Mucosa of gallbladder (tissue), 1 donor: ENCODE data around the gene CCDC68. TPM values are rescaled to one million over a fixed set of nuclear protein-coding genes. Genes with fewer than 3 reads are reported as not detected.

Experiments
- DNase-seq: peaks from one replicate; pipeline ENCODE4 v3.0.0-alpha.2; 2020; ENCODE audit warnings: low spot score
- total RNA-seq: library from RNA; stranded (reverse); gene quantifications from one replicate; pipeline ENCODE4 v1.2.1, GENCODE V29; 2021
- donor health status: DM: no; HTN: no; CAD: no.

Gene CCDC68
- total RNA-seq, 1 donor from 2014 or later, result 9.8 TPM

DNA sequence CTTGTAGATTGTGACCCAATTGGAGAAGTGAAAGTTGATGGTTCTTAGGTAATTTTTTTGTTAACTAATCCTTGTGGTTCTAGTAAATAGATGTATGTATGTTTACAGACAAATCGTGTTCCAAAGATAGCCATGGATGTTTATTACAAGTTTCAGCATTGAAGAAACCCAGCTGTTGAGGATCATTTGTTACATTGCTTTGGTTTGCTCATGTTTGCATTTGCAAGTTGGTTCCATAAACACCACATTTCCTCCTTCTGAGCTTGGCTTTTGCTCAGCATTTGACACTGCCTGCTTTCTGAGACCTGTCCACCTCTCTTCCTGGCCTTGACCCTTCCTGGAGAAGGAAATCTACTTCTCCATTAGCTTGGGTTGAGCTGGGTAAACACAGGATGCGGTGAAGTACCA, 1.8 kb upstream of the CCDC68 start:
- no peak for DNase-seq

- DNase-seq, result no peak
These were observed 936 bp upstream of the CCDC68 start for GRCh38 chr18:54960197-54960596.

GRCh38 chr18:54957996-54958395, 1.3 kb downstream of the CCDC68 start:
- DNase-seq, result peak; percentile 27

DNA sequence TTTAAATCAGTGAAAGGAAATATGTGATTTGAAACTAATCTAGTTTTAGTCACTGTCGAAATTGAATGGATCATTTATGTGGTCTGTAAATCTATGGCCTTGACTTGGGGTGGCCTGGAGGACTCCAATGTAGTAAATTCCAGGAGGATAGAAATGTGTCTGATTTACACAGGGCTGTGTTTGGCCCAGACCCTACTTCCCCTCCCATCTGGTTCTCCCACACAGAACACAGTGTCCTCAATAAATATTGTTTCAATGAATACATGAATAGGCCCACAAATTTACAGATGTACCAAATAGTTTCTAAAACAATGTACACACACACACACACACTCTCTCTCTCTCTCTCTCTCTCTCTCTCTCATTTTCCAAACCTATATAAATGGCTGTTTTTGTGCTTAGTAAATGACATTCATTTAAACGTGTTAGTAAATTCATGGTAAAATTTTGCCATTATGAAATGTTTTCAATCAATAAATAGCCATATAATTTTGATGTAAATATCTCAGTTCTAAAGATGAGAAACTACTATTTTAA, 1.9 kb downstream of the CCDC68 start:
- no peak for DNase-seq

GRCh38 chr18:54956506-54956905, 2.8 kb downstream of the CCDC68 start:
- DNase-seq, result no peak

- DNase-seq, result no peak
These were observed 7.2 kb downstream of the CCDC68 start for GRCh38 chr18:54952026-54952425.

DNA sequence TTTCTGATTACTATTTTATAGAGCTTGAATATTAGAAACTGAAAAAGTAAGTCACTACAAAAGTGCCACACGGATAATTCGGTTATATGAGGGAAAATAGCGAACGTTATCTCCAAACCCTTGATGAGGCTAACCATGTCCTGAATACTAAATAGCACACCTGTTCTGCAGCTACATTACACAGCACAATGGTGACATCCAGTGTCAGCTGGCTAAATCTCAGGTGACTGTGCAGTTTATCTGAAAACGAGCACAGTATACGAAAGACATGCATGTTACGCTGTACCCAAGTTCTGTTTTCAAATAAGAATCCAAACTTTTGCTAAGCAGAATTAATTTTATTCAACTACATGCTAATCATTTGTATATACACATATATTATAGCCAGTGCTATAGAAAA, 9.0 kb downstream of the CCDC68 start:
- DNase-seq, result peak; percentile 26

- no peak for DNase-seq
These were observed 9.7 kb downstream of the CCDC68 start for GRCh38 chr18:54949588-54949987.

DNA sequence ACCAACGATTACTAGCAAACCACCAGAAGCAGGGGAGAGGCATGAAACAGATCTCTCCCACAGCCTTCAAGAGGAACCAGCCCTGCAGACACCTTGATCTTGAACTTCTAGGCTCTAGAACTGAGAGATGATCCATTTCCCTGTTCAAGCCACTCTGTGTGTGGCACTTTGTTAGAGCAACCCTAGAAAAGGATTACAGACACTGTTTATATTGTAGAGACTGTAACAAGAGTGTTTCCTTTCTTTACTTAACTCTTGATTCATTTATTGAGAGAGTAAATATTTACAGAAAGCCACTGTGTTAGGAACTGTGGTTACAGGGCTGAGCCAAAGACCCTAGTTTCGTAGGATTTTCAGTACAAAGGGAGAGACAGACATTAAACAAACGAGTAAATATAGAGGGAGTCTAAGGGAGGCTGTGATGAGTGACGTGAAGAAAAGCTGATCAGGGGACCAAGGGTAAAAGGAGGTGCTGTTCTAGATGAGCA, 10.9 kb downstream of the CCDC68 start:
- DNase-seq, result no peak

- no peak for DNase-seq
These were observed 12.2 kb downstream of the CCDC68 start for GRCh38 chr18:54947091-54947490.

DNA sequence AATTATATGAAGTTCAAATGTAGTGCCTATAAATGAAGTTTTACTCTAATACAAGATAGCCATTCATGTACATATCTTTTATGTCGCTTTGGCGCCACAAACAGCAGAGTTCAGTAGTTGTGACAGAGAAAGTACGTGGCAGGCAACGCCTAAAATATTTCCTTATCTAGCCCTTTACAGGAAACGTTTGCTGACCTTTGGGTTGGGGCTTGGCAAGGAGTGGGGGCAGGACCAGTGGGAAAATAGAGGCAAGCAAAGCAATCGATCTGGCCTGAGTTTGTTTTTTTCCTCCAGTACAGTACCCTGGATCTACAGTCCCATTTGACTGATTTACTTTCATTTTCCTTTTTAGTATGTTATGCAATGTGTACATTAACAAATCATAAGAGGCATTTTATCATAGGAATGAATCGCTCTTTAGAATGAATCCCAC, 13.1 kb downstream of the CCDC68 start:
- peak; percentile 90 for DNase-seq

GRCh38 chr18:54945576-54946125, 13.6 kb downstream of the CCDC68 start:
- no peak for DNase-seq

GRCh38 chr18:54942569-54942968, 16.7 kb downstream of the CCDC68 start:
- no peak for DNase-seq

- no peak for DNase-seq
These were observed 17.1 kb downstream of the CCDC68 start for GRCh38 chr18:54942144-54942543.

DNA sequence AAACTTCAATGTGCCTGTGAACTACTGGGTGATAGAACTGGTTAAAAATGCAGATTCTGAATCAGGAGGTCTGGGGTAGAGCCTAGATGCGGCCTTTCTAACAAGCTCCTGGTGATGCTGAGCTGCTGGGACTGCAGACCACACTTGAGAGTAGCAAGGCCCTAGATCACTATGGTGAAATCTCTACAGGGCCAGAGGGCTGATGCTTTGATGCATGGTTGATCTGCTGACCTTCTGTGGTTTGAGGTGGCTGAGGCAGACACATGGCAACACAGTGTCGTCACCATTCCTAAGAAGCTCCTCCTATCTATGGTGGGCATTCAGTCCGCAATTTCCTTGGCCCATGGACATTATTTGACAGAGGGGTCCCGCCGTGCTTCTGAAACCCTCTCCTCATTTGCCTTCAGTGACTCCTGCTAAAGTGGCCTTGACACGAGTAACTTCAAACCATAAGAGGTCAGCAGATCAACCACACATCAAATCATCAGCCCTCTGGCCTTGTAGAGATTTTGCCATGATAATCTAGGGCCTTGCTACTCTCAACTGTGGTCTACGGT, 19.8 kb downstream of the CCDC68 start:
- no peak for DNase-seq

GRCh38 chr18:54938506-54938905, 20.8 kb downstream of the CCDC68 start:
- DNase-seq, result no peak

GRCh38 chr18:54932472-54932871, 26.8 kb downstream of the CCDC68 start:
- DNase-seq, result no peak

- DNase-seq, result no peak
These were observed 28.1 kb downstream of the CCDC68 start for GRCh38 chr18:54931152-54931551.

GRCh38 chr18:54928236-54928635, 31.0 kb downstream of the CCDC68 start:
- DNase-seq, result no peak

DNA sequence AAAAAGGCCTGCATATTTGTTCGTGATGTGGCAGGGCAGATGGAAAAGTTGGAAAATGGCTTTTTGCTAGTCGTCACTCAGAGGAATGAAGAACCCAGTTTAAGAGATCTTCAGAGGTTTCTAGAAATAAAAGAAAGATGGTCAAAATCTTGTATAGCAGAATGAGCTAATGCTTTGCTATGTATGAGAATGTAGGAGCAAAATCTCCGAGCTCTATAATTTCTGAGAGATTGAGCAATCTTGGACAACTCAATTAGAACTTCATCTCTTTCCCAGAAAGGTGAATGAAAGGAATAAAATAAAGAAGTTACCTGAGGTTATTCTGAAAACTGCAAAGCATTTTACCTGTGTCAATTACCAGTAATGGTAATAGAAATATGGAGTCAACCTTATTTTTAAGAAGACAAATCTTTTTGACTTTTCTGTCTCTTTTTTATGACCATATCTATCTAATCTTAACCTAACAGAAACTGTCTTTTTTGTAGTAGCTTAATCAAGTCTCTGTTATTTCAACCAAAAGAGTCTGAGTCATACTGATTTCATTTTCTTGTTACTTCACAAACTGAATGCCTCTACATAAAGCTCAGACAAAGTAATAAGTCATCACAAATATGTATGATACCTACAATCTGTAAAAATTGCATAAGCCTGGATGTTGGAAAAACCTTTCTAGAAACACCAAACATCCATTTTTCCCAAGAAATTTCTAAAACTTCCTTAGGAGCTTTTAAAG, 32.5 kb downstream of the CCDC68 start:
- no peak for DNase-seq

DNA sequence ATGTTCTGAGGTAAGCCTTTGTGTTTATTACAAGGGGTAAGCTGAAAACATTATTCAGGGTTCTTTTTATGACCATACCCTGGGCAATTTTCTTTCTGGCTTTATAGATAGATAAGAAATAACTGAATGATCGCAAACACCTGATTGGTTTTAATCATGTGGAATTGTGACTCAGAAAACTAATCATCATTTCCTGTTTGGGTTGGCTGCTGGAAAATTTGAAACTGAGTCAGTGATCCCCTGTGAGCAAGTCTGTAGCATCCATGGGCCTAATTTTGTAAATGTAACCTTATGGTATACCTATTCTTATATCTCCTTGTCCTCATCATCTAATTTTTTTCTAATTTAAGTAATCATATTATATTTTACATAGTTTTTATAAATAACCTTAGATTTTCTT, 34.3 kb downstream of the CCDC68 start:
- DNase-seq, result no peak

DNA sequence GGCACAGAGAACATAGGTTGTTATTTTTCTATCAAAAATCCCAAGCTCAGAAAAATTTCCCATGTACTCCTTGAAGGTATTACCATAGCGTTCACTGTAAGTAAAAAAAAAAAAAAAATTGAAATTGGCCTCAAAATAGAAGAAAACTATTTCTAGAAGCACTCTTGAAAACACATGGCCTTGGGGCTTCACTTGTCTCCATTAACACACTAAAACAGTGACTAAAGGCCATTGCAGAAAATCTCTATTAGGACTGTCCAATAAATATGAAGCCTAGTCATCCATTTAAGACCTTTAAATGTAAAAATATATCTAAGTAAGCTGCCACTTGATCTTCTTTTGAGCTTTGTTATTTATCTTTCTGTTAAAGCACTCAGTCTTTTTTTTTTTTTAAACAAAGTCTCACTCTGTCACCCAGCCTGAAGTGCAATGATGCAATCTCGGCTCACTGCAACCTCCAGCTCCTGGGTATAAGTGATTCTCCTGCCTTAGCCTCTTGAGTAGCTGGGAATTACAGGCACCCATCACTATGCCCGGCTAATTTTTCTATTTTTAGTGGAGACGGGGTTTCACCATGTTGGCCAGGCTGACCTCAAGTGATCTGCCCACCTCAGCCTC, 35.8 kb downstream of the CCDC68 start:
- no peak for DNase-seq

DNA sequence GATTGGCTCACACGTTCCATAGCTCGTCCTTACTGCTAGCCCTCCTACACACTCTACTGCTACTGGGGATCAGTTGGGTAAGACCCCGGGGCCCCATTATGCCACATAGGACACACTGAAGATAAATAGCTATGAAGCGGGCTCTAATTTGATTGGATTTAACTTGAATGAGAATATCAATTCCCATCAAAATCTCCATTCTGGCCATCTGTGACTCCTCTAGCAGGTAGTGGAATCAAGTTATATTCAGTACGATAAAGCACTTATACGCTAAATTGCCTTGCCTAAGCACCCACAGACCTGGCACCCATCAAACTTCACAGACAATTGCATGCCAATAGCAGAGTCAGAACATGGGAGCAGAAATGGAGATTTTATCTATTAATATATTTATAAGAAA, 39.8 kb downstream of the CCDC68 start:
- no peak for DNase-seq
